Keratinocyte (primary cell): ENCODE data around the gene RNF19B. TPM values are rescaled to one million over a fixed set of nuclear protein-coding genes. Genes with fewer than 3 reads are reported as not detected.

ENCODE experiments used
- DNase-seq: peaks from one replicate; pipeline ENCODE4 v3.0.0-alpha.2; 2011; ENCODE audit warnings: low read depth, missing footprints, low spot score
- FAIRE-seq: peaks from 2 replicates; lab custom pipeline; 2011; peaks lifted over from hg19 to GRCh38; lab: Jason Lieb, UNC
- H2AFZ ChIP-seq: 2 replicates; pipeline ENCODE4 v1.6.0; 2012; ENCODE audit warnings: low read length, control low read depth, inconsistent platforms; ENCODE audit not compliant: control insufficient read depth
- H3K27ac ChIP-seq: 2 replicates; pipeline ENCODE4 v1.5.1; 2011; ENCODE audit warnings: low read length; ENCODE audit not compliant: control insufficient read depth, insufficient read depth
- H3K27me3 ChIP-seq: 3 replicates; pipeline ENCODE4 v1.6.0; 2011; ENCODE audit warnings: low read length; ENCODE audit not compliant: control insufficient read depth, insufficient read depth; ENCODE audit errors: extremely low read depth
- H3K36me3 ChIP-seq, 2 experiments: 2 replicates in 1 of 2; 3 replicates in 1 of 2; pipeline ENCODE4 v1.5.1; 2011; ENCODE audit warnings: low read length in 2 of 2, mild to moderate bottlenecking in 1 of 2; ENCODE audit not compliant: control insufficient read depth in 2 of 2, insufficient read depth in 2 of 2; ENCODE audit errors: extremely low read depth in 1 of 2
- H3K4me1 ChIP-seq: 3 replicates; pipeline ENCODE4 v1.5.1; 2011; ENCODE audit warnings: low read length; ENCODE audit not compliant: control insufficient read depth, insufficient read depth; ENCODE audit errors: extremely low read depth
- H3K4me2 ChIP-seq: 3 replicates; pipeline ENCODE4 v1.6.0; 2011; ENCODE audit warnings: low read depth, low read length; ENCODE audit not compliant: control insufficient read depth, insufficient read depth; ENCODE audit errors: extremely low read depth
- H3K4me3 ChIP-seq, 3 experiments: fragments of 200-600 bp in 1 of 3; sonication (generic) in 1 of 3; 2 replicates in 2 of 3; 3 replicates in 1 of 3; pipeline ENCODE4 v1.5.1; 2011 to 2016; ENCODE audit warnings: low read length in 3 of 3, mild to moderate bottlenecking in 3 of 3, control low read depth in 2 of 3, inconsistent platforms in 1 of 3, low read depth in 1 of 3, mixed read lengths in 1 of 3, mixed run types in 1 of 3, moderate library complexity in 1 of 3; ENCODE audit not compliant: control insufficient read depth in 2 of 3, insufficient read depth in 2 of 3; ENCODE audit errors: extremely low read depth in 1 of 3
- H3K79me2 ChIP-seq: 2 replicates; pipeline ENCODE4 v1.6.0; 2012; ENCODE audit warnings: low read length; ENCODE audit not compliant: control insufficient read depth, insufficient read depth
- H3K9ac ChIP-seq: 3 replicates; pipeline ENCODE4 v1.6.0; 2011; ENCODE audit warnings: low read length; ENCODE audit not compliant: control insufficient read depth, insufficient read depth; ENCODE audit errors: extremely low read depth
- H3K9me1 ChIP-seq: 3 replicates; pipeline ENCODE4 v1.6.0; 2011; ENCODE audit warnings: low read length; ENCODE audit not compliant: control insufficient read depth, insufficient read depth; ENCODE audit errors: extremely low read depth
- H3K9me3 ChIP-seq: 2 replicates; pipeline ENCODE4 v1.5.1; 2012; ENCODE audit warnings: low read depth, low read length; ENCODE audit not compliant: control insufficient read depth
- H4K20me1 ChIP-seq: 3 replicates; pipeline ENCODE4 v1.6.0; 2011; ENCODE audit warnings: low read length; ENCODE audit not compliant: control insufficient read depth, insufficient read depth; ENCODE audit errors: extremely low read depth
- EZH2 ChIP-seq: IDR thresholded peaks from one replicate; pipeline ENCODE4 v1.6.1; 2012; ENCODE audit warnings: inconsistent platforms, mild to moderate bottlenecking, low read length, moderate library complexity
- dilution Hi-C: fragments of 300-500 bp; cut with MboI; formaldehyde crosslinking; loops from one replicate; pipeline ENCODE4 v1.7.0; 2020; ENCODE audit warnings: low sequenced_read_pairs; ENCODE audit not compliant: extremely low pct_ligation_motif_present
- polyA plus RNA-seq, 5 experiments: library from polyadenylated mRNA; depleted of rRNA in 3 of 5; stranded (reverse) in 3 of 5; stranded (forward) in 1 of 5; unstranded in 1 of 5; fragments of >200 nt; gene quantifications; 1 replicate in 1 of 5; 2 replicates in 3 of 5; 3 replicates in 1 of 5; pipeline versions ENCODE4 v1.2.1 to v1.2.3, GENCODE V29; 2011 to 2012; ENCODE audit warnings: missing spikeins in 2 of 5, low read depth in 1 of 5, low replicate concordance in 1 of 5
- TF ChIP-seq, protein P1 (sequence below), 3 experiments: IDR thresholded peaks in 1 of 3; conservative IDR thresholded peaks in 1 of 3; optimal IDR thresholded peaks in 1 of 3; 2 replicates in 2 of 3; 3 replicates in 1 of 3; pipeline versions ENCODE3 to v1.5.1; 2011; ENCODE audit warnings: low read length in 3 of 3, mild to moderate bottlenecking in 3 of 3, moderate library complexity in 2 of 3, control low read depth in 1 of 3, inconsistent platforms in 1 of 3; ENCODE audit not compliant: insufficient read depth in 2 of 3; ENCODE audit errors: extremely low read depth in 1 of 3

The RNF19B gene
- polyA plus RNA-seq, 1 donor (not counting 4 experiments of a cell fraction or from before 2014, with no cell fraction given), result 33.5 TPM

DNA sequence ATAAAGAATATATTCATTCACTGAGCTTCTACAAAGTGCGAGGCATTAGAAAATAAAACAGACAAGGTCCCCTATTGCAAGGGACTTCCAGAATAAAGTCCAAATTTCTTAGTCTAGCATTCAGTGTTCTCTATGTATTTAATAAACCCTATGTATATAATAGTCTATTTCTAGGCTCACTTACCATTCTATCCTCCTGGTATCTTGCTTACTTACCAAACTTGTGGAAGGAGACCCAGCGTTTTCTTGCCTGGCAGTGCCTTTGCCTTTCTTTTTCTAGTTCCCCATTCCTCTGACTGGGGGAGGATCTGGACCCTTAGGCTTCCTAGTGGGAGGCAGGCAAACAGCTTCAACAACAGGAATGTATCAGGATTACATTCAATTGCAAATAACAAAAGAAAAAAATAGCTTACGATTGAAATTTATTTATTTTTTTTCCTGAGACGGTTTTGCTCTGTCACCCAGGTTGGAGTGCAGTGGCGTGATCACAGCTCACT, 690 bp upstream of the RNF19B start:
- Histone ChIP-seq H4K20me1 (peaks cover 17% of the 10 kb centered on the region), H3K9me1 (peaks cover 3% of the 10 kb centered on the region), H3K4me3 (peak overlapping the region in 2 of 3 experiments; percentile 39 to 66), H2AFZ (peak overlapping the region; percentile 73), H3K9ac (no peak overlapping the region), H3K36me3 (peaks cover 0 to 5% of the 10 kb centered on the region in 2 experiments), H3K27ac (peak overlapping the region; percentile 85), H3K9me3 (no peaks in the 10 kb centered on the region), H3K27me3 (no peaks in the 10 kb centered on the region), H3K4me2 (peak overlapping the region; percentile 80), H3K4me1 (peaks cover 33% of the 10 kb centered on the region), H3K79me2 (peaks cover 38% of the 10 kb centered on the region)
- DNase-seq, result no peak
- dilution Hi-C loops, result no loop called here
- no peak for TF ChIP-seq EZH2
- TF ChIP-seq, protein P1, sequence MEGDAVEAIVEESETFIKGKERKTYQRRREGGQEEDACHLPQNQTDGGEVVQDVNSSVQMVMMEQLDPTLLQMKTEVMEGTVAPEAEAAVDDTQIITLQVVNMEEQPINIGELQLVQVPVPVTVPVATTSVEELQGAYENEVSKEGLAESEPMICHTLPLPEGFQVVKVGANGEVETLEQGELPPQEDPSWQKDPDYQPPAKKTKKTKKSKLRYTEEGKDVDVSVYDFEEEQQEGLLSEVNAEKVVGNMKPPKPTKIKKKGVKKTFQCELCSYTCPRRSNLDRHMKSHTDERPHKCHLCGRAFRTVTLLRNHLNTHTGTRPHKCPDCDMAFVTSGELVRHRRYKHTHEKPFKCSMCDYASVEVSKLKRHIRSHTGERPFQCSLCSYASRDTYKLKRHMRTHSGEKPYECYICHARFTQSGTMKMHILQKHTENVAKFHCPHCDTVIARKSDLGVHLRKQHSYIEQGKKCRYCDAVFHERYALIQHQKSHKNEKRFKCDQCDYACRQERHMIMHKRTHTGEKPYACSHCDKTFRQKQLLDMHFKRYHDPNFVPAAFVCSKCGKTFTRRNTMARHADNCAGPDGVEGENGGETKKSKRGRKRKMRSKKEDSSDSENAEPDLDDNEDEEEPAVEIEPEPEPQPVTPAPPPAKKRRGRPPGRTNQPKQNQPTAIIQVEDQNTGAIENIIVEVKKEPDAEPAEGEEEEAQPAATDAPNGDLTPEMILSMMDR (optimal IDR thresholded peaks at IDR 0.05 in 1 of 3, IDR thresholded peaks at IDR 0.05 in 1 of 3, conservative IDR thresholded peaks at IDR 0.05 in 1 of 3; ENCODE audit: extremely low read depth in 1 of 3, insufficient read depth in 2 of 3, low read length in 3 of 3), result no peak
- no peak for FAIRE-seq

DNA sequence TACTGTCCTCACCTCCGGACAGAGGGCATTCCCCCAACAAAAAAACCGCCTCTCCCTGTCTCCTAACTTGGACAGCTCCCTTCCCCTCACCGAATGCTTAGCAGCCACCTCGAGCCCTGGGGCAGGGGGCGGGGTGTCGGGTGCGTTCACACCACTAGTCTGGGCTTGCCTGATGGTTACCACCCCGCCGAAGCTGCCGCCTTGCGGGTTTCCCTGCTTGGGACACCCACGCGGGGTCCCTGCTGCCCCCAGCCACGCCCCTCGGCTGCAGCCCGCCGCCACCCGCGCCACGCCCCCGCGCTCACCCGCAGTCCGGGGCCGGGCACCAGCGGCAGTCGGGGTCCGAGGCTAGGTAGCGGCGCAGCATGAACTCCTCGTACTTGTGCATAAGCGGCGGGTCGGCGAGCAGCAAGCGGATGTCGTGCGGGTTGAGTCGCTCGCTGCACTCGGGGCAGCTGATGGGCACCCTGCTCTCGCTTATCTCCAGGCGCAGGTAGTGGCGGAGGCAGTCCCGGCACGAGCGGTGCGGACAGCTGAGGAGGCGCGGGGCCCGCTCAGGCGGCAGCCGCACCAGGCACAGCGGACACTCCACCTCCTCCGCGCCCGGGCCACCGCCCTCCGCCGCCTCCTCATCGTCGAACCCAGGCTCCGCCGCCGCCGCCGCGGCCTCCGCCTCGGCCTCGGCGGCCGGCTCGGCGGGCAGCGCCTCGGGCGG, 706 bp downstream of the RNF19B start:
- Histone ChIP-seq H3K27me3 (no peaks in the 10 kb centered on the region), H3K9me3 (no peaks in the 10 kb centered on the region), H2AFZ (no peak overlapping the region), H4K20me1 (peaks cover 22% of the 10 kb centered on the region), H3K79me2 (peaks cover 50% of the 10 kb centered on the region), H3K36me3 (peaks cover 0 to 10% of the 10 kb centered on the region in 2 experiments), H3K27ac (peak overlapping the region; percentile 86), H3K9ac (peak overlapping the region; percentile 92), H3K9me1 (peaks cover 5% of the 10 kb centered on the region), H3K4me2 (peak overlapping the region; percentile 45), H3K4me3 (peak overlapping the region; percentile 86 to 100 (median 96)), H3K4me1 (peaks cover 32% of the 10 kb centered on the region)
- no peak for FAIRE-seq
- TF ChIP-seq EZH2, result no peak
- TF ChIP-seq, protein P1 (optimal IDR thresholded peaks at IDR 0.05 in 1 of 3, IDR thresholded peaks at IDR 0.05 in 1 of 3, conservative IDR thresholded peaks at IDR 0.05 in 1 of 3; ENCODE audit: extremely low read depth in 1 of 3, insufficient read depth in 2 of 3, low read length in 3 of 3), result no peak
- dilution Hi-C loops, result no loop called here
- peak; percentile 58 for DNase-seq
